Muscle of arm (tissue), 12 donors: ENCODE measurements around the gene KL. TPM values are rescaled to one million over a fixed set of nuclear protein-coding genes. Genes with fewer than 3 reads are reported as not detected.

Source experiments
- DNase-seq: peaks from one replicate; pipeline ENCODE4 v3.0.0-alpha.2; 2013
- polyA plus RNA-seq, 12 donors: library from polyadenylated mRNA; unstranded; fragments of 120-200 nt; gene quantifications; one replicate each; pipeline ENCODE4 v1.2.1, GENCODE V29; 2013; ENCODE audit not compliant: insufficient read length in 12 of 12

Gene KL
- polyA plus RNA-seq, 12 donors = 2.4 to 4.4 (median 3.1) TPM; not detected in 2

- DNase-seq = no peak
Measured at GRCh38 chr13:33033986-33034385, 17.8 kb downstream of the KL start.

- DNase-seq = no peak
Measured at GRCh38 chr13:33034882-33035520, 18.8 kb downstream of the KL start.

GRCh38 chr13:33037673-33038072, 21.4 kb downstream of the KL start:
- DNase-seq = no peak

- no peak for DNase-seq
Measured at GRCh38 chr13:33040090-33040489, 23.9 kb downstream of the KL start.

GRCh38 chr13:33045851-33046592, 29.8 kb downstream of the KL start:
- no peak for DNase-seq

GRCh38 chr13:33050161-33050560, 33.9 kb downstream of the KL start:
- no peak for DNase-seq

- no peak for DNase-seq
Measured at GRCh38 chr13:33051632-33052031, 35.4 kb downstream of the KL start.

GRCh38 chr13:33052506-33053280, 36.5 kb downstream of the KL start:
- peak; percentile 74 for DNase-seq

- peak; percentile 21 for DNase-seq
Measured at GRCh38 chr13:33053397-33054066, 37.3 kb downstream of the KL start.

GRCh38 chr13:33057019-33057780, 41.0 kb downstream of the KL start:
- DNase-seq = peak; percentile 70

- peak; percentile 10 for DNase-seq
Measured at GRCh38 chr13:33058776-33059327, 42.6 kb downstream of the KL start.

GRCh38 chr13:33060815-33061214, 44.6 kb downstream of the KL start:
- no peak for DNase-seq

- no peak for DNase-seq
Measured at GRCh38 chr13:33066329-33066728, 50.1 kb downstream of the KL start.

GRCh38 chr13:33069365-33069764, 53.1 kb downstream of the KL start:
- DNase-seq = no peak

- no peak for DNase-seq
Measured at GRCh38 chr13:33070713-33071112, 54.5 kb downstream of the KL start.

GRCh38 chr13:33072282-33072681, 56.1 kb downstream of the KL start:
- DNase-seq = no peak

GRCh38 chr13:33072759-33073158, 56.5 kb downstream of the KL start:
- DNase-seq = no peak

- DNase-seq = no peak
Measured at GRCh38 chr13:33073338-33073737, 57.1 kb downstream of the KL start.

GRCh38 chr13:33076001-33076992, 60.1 kb downstream of the KL start:
- DNase-seq = no peak

GRCh38 chr13:33078263-33078662, 62.0 kb downstream of the KL start:
- DNase-seq = no peak
